ENCODE results near the gene ITPRIPL2. TPM values are rescaled to one million over a fixed set of nuclear protein-coding genes. Genes with fewer than 3 reads are reported as not detected.

The ITPRIPL2 gene
- total RNA-seq, 1 donor from 2014 or later: 21.8 TPM

- no peak overlapping the region for H3K4me3 Mint-ChIP-seq
- no peak for DNase-seq (ENCODE audit: low read depth, low spot score)
- no peaks in the 10 kb centered on the region for H3K27me3 Mint-ChIP-seq (ENCODE audit: low read depth)
- peak overlapping the region; percentile 43 for H3K27ac Mint-ChIP-seq (ENCODE audit: unreplicated experiment)
- no peaks in the 10 kb centered on the region for H3K36me3 Mint-ChIP-seq (ENCODE audit: low read depth)
- no peak for TF ChIP-seq CTCF (conservative IDR thresholded peaks at IDR 0.05)
- H3K4me1 Mint-ChIP-seq: peaks cover 8% of the 10 kb centered on the region
- H3K9me3 Mint-ChIP-seq: no peaks in the 10 kb centered on the region
Observed at GRCh38 chr16:19110537-19111360, 3.0 kb upstream of the ITPRIPL2 start.

GRCh38 chr16:19112099-19112407 is 1.7 kb upstream of the ITPRIPL2 start:
- H3K4me1 Mint-ChIP-seq: peaks cover 20% of the 10 kb centered on the region
- no peak for TF ChIP-seq CTCF (conservative IDR thresholded peaks at IDR 0.05)
- H3K27ac Mint-ChIP-seq (ENCODE audit: unreplicated experiment): no peak overlapping the region

GRCh38 chr16:19114359-19115147 is 789 bp downstream of the ITPRIPL2 start:
- H3K9me3 Mint-ChIP-seq: no peaks in the 10 kb centered on the region
- peaks cover 33% of the 10 kb centered on the region for H3K4me1 Mint-ChIP-seq
- TF ChIP-seq CTCF (conservative IDR thresholded peaks at IDR 0.05): no peak
- H3K27ac Mint-ChIP-seq (ENCODE audit: unreplicated experiment): no peak overlapping the region
- no peaks in the 10 kb centered on the region for H3K27me3 Mint-ChIP-seq (ENCODE audit: low read depth)
- peak; percentile 41 for DNase-seq (ENCODE audit: low read depth, low spot score)
- peaks cover 3% of the 10 kb centered on the region for H3K36me3 Mint-ChIP-seq (ENCODE audit: low read depth)
- peak overlapping the region; percentile 82 for H3K4me3 Mint-ChIP-seq

More at GRCh38 chr16:19112099-19112407, 1.7 kb upstream of the ITPRIPL2 start:
- H3K4me3 Mint-ChIP-seq: peak overlapping the region; percentile 66
- DNase-seq (ENCODE audit: low read depth, low spot score): no peak
- no peaks in the 10 kb centered on the region for H3K36me3 Mint-ChIP-seq (ENCODE audit: low read depth)
- H3K9me3 Mint-ChIP-seq: no peaks in the 10 kb centered on the region
- H3K27me3 Mint-ChIP-seq (ENCODE audit: low read depth): no peaks in the 10 kb centered on the region

- H3K4me1 Mint-ChIP-seq: peaks cover 33% of the 10 kb centered on the region
- H3K4me3 Mint-ChIP-seq: peak overlapping the region; percentile 79
Observed at GRCh38 chr16:19115148-19116021, 1.6 kb downstream of the ITPRIPL2 start.

More at GRCh38 chr16:19115148-19116021, 1.6 kb downstream of the ITPRIPL2 start:
- Mint-ChIP-seq H3K36me3 (ENCODE audit: low read depth) (peaks cover 3% of the 10 kb centered on the region), H3K27me3 (ENCODE audit: low read depth) (no peaks in the 10 kb centered on the region), H3K27ac (ENCODE audit: unreplicated experiment) (no peak overlapping the region), H3K9me3 (no peaks in the 10 kb centered on the region)
- DNase-seq (ENCODE audit: low read depth, low spot score): no peak
- TF ChIP-seq CTCF (conservative IDR thresholded peaks at IDR 0.05): no peak

Measured in neural crest cell (in vitro differentiated cells).